Activated CD8-positive, alpha-beta memory T cell treated with anti-CD3 and anti-CD28 coated beads for 36 hours (primary cell): ENCODE data around the gene SLFNL1. TPM values are rescaled to one million over a fixed set of nuclear protein-coding genes. Genes with fewer than 3 reads are reported as not detected.

Experiments
- CTCF ChIA-PET: fragments of 350-600 bp; sonication (Branson Sonifier 250); formaldehyde crosslinking; loops from one replicate; lab custom pipeline; 2021; ENCODE audit warnings: antibody characterized with exemption; lab: Charles Lee
- POLR2A ChIA-PET: fragments of 350-600 bp; sonication (Branson Sonifier 250); formaldehyde crosslinking; loops from one replicate; lab custom pipeline; 2021; ENCODE audit warnings: antibody characterized with exemption; lab: Charles Lee
- total RNA-seq, 2 experiments: library from RNA; stranded (reverse); gene quantifications; one replicate each; pipeline ENCODE4 v1.2.3, GENCODE V29; 2021

The SLFNL1 gene
- under 1 TPM; 0.06 to 0.11 TPM for total RNA-seq

- POLR2A ChIA-PET: interaction anchor here (1.1 kb wide), 1 partner anchor 38 kb away, joined by 3 read pairs; no protein-coding TSS in a partner anchor
- CTCF ChIA-PET: interaction anchor here (0.5 to 1.5 kb wide), 2 partner anchors 19 to 365 kb away, joined by 3 to 5 read pairs; no protein-coding TSS in a partner anchor
Measured at GRCh38 chr1:41021526-41022308, at the start of gene SLFNL1. Gene SLFNL1 (minus strand): TSS chr1:41021725. CDS start chr1:41020660, 1,065 bp downstream.

GRCh38 chr1:41056907-41057306 is 35.4 kb upstream of the SLFNL1 start:
- ChIA-PET CTCF (no interaction called here), POLR2A (no interaction called here)

GRCh38 chr1:41053316-41053715 is 31.8 kb upstream of the SLFNL1 start:
- ChIA-PET POLR2A (interaction anchor here (0.6 kb wide), 1 partner anchor 18 kb away, joined by 3 read pairs; no protein-coding TSS in a partner anchor), CTCF (no interaction called here)

GRCh38 chr1:41051022-41051421 is 29.5 kb upstream of the SLFNL1 start:
- CTCF ChIA-PET: no interaction called here
- POLR2A ChIA-PET: no interaction called here

GRCh38 chr1:41048540-41048939 is 27.0 kb upstream of the SLFNL1 start:
- POLR2A ChIA-PET: interaction anchor here (0.7 kb wide), 1 partner anchor 600 kb away, joined by 3 read pairs; no protein-coding TSS in a partner anchor
- CTCF ChIA-PET: no interaction called here

GRCh38 chr1:41046347-41046775 is 24.8 kb upstream of the SLFNL1 start:
- CTCF ChIA-PET: no interaction called here
- POLR2A ChIA-PET: no interaction called here

- CTCF ChIA-PET: no interaction called here
- POLR2A ChIA-PET: no interaction called here
Measured at GRCh38 chr1:41045740-41046139, 24.2 kb upstream of the SLFNL1 start.

- POLR2A ChIA-PET: no interaction called here
Measured at GRCh38 chr1:41044187-41044586, 22.7 kb upstream of the SLFNL1 start.

GRCh38 chr1:41041614-41042270 is 20.2 kb upstream of the SLFNL1 start:
- ChIA-PET POLR2A (no interaction called here), CTCF (no interaction called here)

More at GRCh38 chr1:41044187-41044586, 22.7 kb upstream of the SLFNL1 start:
- CTCF ChIA-PET: no interaction called here

- POLR2A ChIA-PET: no interaction called here
- CTCF ChIA-PET: no interaction called here
Measured at GRCh38 chr1:41038110-41038509, 16.6 kb upstream of the SLFNL1 start.

GRCh38 chr1:41037116-41037903 is 15.8 kb upstream of the SLFNL1 start:
- CTCF ChIA-PET: no interaction called here
- POLR2A ChIA-PET: interaction anchor here (0.6 kb wide), 1 partner anchor 25 kb away, joined by 4 read pairs; no protein-coding TSS in a partner anchor

- POLR2A ChIA-PET: no interaction called here
- CTCF ChIA-PET: no interaction called here
Measured at GRCh38 chr1:41033272-41033671, 11.7 kb upstream of the SLFNL1 start.

- ChIA-PET POLR2A (no interaction called here), CTCF (interaction anchor here (0.6 kb wide), 1 partner anchor 32 kb away, joined by 3 read pairs; no protein-coding TSS in a partner anchor)
Measured at GRCh38 chr1:41032147-41032546, 10.6 kb upstream of the SLFNL1 start.

GRCh38 chr1:41030872-41031616 is 9.5 kb upstream of the SLFNL1 start:
- ChIA-PET CTCF (no interaction called here), POLR2A (interaction anchor here (0.6 kb wide), 1 partner anchor 438 kb away, joined by 3 read pairs; no protein-coding TSS in a partner anchor)

GRCh38 chr1:41028034-41028642 is 6.6 kb upstream of the SLFNL1 start:
- POLR2A ChIA-PET: no interaction called here
- CTCF ChIA-PET: interaction anchor here (0.7 kb wide), 1 partner anchor 25 kb away, joined by 3 read pairs; no protein-coding TSS in a partner anchor

GRCh38 chr1:41025979-41026819 is 4.7 kb upstream of the SLFNL1 start:
- CTCF ChIA-PET: no interaction called here
- POLR2A ChIA-PET: no interaction called here

- CTCF ChIA-PET: no interaction called here
- POLR2A ChIA-PET: no interaction called here
Measured at GRCh38 chr1:41024953-41025352, 3.4 kb upstream of the SLFNL1 start.
